ENCODE measurements around the gene MVB12B. TPM values are rescaled to one million over a fixed set of nuclear protein-coding genes. Genes with fewer than 3 reads are reported as not detected.

MVB12B gene
- total RNA-seq, 4 donors from 2014 or later = 6.1 to 18.0 (median 13.2) TPM

DNA sequence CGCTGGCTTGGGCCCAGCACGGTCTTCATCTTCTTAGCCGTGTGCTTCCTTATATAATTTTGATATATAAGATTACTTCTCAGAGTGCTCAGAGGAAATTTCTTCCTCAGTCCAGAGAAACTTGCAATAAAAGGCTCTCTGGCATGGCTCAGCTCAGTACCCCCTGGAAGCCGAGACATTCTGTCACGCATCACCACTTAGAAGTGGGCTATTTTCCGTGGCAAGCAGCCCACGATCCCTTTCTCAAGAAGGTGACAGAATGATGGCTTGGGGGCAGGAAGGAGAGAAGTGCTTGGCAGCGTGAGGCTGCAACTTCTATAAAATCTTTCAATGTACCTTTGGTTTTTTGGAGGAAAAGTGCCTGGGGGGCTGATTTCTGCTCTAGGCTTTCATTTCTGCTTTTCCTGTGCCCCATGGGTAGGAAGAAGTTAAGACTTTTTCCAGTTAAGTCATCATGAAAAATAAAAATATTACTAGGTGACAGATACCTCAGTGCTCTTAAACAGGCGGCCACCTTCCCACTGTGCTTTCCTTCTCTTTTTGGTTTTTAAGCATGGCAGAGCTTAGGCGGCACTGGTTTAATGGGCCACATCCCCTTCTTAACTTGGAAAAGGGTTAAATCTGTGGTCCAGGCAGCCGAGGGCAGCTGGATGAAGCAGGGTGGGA lies 104.6 kb downstream of the MVB12B start:
- in situ Hi-C loops (cut with MboI; ENCODE audit: low sequenced_read_pairs in 4 of 4) = no loop called here
- TF ChIP-seq, protein P1, sequence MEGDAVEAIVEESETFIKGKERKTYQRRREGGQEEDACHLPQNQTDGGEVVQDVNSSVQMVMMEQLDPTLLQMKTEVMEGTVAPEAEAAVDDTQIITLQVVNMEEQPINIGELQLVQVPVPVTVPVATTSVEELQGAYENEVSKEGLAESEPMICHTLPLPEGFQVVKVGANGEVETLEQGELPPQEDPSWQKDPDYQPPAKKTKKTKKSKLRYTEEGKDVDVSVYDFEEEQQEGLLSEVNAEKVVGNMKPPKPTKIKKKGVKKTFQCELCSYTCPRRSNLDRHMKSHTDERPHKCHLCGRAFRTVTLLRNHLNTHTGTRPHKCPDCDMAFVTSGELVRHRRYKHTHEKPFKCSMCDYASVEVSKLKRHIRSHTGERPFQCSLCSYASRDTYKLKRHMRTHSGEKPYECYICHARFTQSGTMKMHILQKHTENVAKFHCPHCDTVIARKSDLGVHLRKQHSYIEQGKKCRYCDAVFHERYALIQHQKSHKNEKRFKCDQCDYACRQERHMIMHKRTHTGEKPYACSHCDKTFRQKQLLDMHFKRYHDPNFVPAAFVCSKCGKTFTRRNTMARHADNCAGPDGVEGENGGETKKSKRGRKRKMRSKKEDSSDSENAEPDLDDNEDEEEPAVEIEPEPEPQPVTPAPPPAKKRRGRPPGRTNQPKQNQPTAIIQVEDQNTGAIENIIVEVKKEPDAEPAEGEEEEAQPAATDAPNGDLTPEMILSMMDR (IDR thresholded peaks at IDR 0.05 in 4 of 5, conservative IDR thresholded peaks at IDR 0.05 in 1 of 5) = no peak
- TF ChIP-seq POLR2A (IDR thresholded peaks at IDR 0.05) = no peak
- DNase-seq (no peak), ATAC-seq (no peak)
- Histone ChIP-seq H3K4me3 (no peak overlapping the region), H3K9me3 (no peaks in the 10 kb centered on the region), H3K27me3 (no peaks in the 10 kb centered on the region), H3K4me1 (no peaks in the 10 kb centered on the region), H3K27ac (no peak overlapping the region), H3K36me3 (no peaks in the 10 kb centered on the region)
- intact Hi-C loops (cut with DNase I; ENCODE audit: low total_unique reads) = no loop called here

DNA sequence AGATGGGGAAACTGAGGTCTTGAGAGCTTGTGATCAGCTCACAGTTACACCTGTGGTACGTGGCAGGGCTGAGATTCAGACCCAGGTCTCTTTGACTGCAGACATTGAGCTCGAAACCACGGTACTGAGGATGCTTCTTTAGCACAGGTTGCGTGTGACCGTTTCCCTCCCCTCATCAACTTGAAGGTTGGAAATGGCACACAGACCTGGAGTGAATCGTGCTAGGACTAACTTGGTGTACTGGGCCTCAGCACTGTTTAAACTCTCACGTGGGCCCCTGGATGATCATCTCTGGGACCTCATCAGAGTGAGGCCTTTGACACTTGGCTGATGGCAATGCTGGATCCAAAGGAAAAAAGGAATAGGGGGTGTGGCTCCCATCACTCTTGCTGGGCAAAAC lies 106.0 kb downstream of the MVB12B start:
- intact Hi-C loops (cut with DNase I; ENCODE audit: low total_unique reads) = no loop called here
- in situ Hi-C loops (cut with MboI; ENCODE audit: low sequenced_read_pairs in 4 of 4) = no loop called here
- Histone ChIP-seq H3K36me3 (no peaks in the 10 kb centered on the region), H3K27me3 (no peaks in the 10 kb centered on the region), H3K27ac (no peak overlapping the region), H3K9me3 (no peaks in the 10 kb centered on the region), H3K4me3 (no peak overlapping the region), H3K4me1 (no peaks in the 10 kb centered on the region)
- TF ChIP-seq, protein P1 (IDR thresholded peaks at IDR 0.05 in 4 of 5, conservative IDR thresholded peaks at IDR 0.05 in 1 of 5) = no peak
- no peak for TF ChIP-seq POLR2A (IDR thresholded peaks at IDR 0.05)
- DNase-seq (no peak), ATAC-seq (no peak)

DNA sequence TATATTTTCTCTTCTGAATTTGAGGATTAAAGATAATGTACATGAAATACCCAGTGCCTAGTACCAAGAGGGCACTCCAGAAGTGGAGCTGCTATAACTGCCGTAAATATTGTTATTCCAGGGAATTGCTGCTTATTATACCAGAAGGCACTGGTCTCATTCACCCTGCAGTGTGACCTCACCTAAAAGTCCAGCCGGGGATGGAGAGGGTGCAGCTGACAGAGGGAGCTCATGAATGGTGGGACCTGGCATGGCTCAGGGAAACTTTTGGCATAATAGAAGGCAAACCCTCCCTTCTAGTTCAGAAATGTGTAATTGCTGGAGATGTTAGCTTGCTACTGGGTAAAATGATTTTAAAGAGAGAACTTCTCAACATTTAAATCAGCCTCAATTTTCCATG lies 108.5 kb downstream of the MVB12B start:
- in situ Hi-C loops (cut with MboI; ENCODE audit: low sequenced_read_pairs in 4 of 4) (no loop called here), intact Hi-C loops (cut with DNase I; ENCODE audit: low total_unique reads) (no loop called here)
- DNase-seq (no peak), ATAC-seq (no peak)
- H3K36me3 ChIP-seq = no peaks in the 10 kb centered on the region
- no peaks in the 10 kb centered on the region for H3K27me3 ChIP-seq
- TF ChIP-seq POLR2A (IDR thresholded peaks at IDR 0.05) = no peak
- TF ChIP-seq, protein P1 (IDR thresholded peaks at IDR 0.05 in 4 of 5, conservative IDR thresholded peaks at IDR 0.05 in 1 of 5) = no peak
- H3K4me1 ChIP-seq = no peaks in the 10 kb centered on the region
- no peak overlapping the region for H3K4me3 ChIP-seq
- no peak overlapping the region for H3K27ac ChIP-seq
- H3K9me3 ChIP-seq = no peaks in the 10 kb centered on the region

DNA sequence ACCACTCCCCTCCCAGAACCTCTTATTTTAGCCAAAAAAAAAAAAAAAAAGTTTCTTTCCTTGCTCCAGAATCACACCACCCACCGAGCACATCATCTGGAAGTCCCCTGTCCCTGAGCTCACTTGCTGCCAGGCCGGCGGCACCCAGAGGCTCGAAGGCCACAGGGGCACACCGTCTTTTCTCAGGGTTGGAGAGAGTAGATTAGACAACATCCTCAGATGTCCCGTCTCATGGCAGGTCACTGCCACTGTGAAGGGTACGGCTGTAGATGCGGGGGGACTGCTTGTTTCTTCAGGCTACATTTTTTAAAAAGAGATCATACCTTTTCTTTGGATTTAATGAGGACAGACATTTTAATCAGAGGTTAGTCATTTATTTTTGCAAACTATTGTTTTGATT lies 109.0 kb downstream of the MVB12B start:
- H3K27me3 ChIP-seq = no peaks in the 10 kb centered on the region
- in situ Hi-C loops (cut with MboI; ENCODE audit: low sequenced_read_pairs in 4 of 4) = no loop called here
- no peak for ATAC-seq
- no peak for TF ChIP-seq POLR2A (IDR thresholded peaks at IDR 0.05)
- TF ChIP-seq, protein P1 (IDR thresholded peaks at IDR 0.05 in 4 of 5, conservative IDR thresholded peaks at IDR 0.05 in 1 of 5) = no peak
- H3K4me3 ChIP-seq = no peak overlapping the region
- H3K36me3 ChIP-seq = no peaks in the 10 kb centered on the region
- no peak overlapping the region for H3K27ac ChIP-seq
- DNase-seq = no peak
- no peaks in the 10 kb centered on the region for H3K4me1 ChIP-seq
- intact Hi-C loops (cut with DNase I; ENCODE audit: low total_unique reads) = no loop called here
- no peaks in the 10 kb centered on the region for H3K9me3 ChIP-seq
